Body of pancreas (tissue), 4 donors: ENCODE results near the gene GRID1.
A peak's percentile ranks its signal among the peaks of the same experiment; 100 is the strongest.

Experiments used
- CTCF ChIP-seq, 7 experiments: fragments of 450-650 bp in 4 of 7; fragments of 200-600 bp in 3 of 7; sonication (generic) in 3 of 7; IDR thresholded peaks; one replicate each; pipeline ENCODE4 v1.5.1; 2016 to 2019; ENCODE audit warnings: antibody characterized with exemption in 7 of 7
- POLR2A ChIP-seq, 3 donors: fragments of 450-650 bp; IDR thresholded peaks; one replicate each; pipeline ENCODE4 v1.6.1; 2016; ENCODE audit warnings: antibody characterized with exemption in 3 of 3, mild to moderate bottlenecking in 2 of 3

DNA sequence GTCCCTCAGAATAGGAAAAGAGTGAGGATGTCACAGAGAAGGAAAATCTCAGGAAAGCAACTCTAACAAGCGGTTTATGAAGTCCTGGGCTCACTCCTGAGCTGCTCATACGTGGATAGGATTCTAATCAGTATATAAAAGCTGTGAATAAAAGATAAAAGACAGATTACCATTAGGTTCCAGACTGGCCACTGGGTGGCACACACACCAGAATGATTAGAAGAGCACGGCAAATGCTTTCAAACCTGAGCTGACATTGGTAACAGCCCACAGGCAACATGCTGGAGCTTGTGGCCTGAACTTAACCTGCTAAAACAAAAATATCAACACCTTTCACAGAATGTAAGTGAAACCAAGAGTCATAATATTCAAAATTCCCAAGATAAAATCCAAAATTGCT is 370.8 kb downstream of the GRID1 start:
- TF ChIP-seq CTCF (IDR thresholded peaks at IDR 0.05) (peak; percentile 8 to 62 (median 53)), POLR2A (IDR thresholded peaks at IDR 0.05) (no peak)
